ENCODE measurements around the gene P2RX1.

Gene P2RX1

DNA sequence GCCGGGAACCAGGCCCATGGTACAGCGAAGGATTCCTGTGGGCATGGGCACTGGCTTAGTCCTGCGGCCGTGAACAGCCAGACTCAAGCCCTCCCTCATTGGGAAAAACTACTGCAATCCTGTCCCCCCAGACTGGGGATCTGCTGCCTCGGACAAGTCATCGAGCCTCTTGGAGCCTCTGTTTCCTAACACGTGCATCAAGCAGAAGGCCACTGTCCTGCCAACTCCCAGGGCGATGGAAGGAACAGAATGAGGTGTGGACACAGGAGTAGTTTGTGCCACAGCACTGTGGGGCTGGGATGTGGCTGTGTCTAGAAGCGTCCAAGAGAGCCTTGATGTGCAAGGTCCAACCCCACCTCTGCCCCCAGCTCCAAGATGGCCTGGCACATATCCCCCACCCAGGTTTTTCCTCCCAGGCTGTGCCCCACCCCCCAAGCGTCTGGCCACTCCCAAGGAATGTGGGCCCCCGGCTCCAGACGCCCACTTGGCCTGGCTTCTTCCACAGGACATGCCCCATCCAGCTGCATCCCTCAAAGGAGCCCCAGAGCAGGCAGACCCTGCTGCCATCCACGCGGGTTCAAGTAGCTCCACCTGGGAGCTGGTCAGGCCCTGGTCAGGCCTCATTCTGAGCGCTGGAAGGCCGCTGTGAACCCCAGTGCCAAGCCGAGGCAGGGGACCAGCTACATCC is 26.8 kb downstream of the P2RX1 start:
- no peak for DNase-seq (ENCODE audit: low read depth in 4 of 4, low spot score in 1 of 4)

DNA sequence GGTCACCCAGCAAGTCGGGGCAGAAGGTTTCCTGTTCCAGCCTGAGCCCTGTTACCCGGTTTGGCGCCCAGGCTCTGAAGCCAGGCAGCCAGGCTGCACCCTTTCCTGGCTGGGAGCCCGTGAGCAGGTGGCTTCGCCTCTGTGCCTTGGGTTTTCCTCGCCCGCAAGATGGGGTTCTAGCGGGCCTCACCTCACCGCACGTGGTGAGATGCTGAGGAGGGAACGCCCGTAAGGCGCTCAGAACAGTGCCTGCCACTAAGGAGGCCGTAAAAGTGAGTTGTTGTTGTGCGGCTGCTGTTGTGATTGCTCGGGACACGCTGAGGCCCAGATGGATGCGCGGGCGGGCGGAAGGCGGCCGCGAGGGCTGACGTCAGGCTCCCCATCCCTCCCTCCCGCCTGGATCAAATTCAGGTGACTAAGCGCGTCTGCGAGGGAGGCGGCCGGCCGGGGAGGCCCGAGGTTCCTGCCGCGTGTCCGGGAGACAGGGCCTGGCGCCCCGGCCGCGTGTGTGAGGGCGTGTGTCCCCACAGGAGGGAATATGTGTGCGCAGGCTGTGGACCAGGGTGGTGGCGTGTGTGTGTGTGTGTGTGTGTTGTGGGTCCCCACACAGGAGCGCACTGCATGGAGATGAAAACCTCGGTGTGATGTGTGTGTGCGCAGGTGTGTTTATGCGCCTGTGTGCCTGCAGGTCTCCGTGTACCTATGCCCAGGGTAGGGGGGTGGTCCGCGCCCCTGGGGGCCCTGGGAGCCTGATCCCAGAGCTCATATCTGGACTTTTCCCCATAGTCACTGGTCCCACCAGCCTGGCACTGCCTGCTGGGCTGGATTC is 27.7 kb downstream of the P2RX1 start:
- DNase-seq (ENCODE audit: low read depth in 4 of 4, low spot score in 1 of 4) = no peak

DNA sequence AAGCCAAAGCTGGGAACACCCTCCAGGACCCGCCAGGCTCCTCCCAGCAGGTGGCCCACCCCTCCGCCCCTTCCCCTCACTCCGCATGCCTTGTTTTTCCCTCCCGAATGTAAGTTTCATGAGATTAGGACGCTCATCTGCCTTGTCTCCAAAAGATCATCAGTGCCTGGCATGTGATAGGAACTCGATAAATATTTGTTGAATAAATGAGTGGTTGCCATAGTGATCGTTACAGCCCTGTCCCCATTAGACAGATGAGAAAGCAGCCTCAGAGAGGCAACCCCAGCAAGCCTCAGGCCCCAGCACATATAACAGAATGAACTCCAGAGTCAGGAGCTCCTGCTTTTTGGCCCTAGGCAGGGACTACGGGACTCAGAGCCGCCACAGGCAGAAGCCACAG is 28.5 kb downstream of the P2RX1 start:
- no peak for DNase-seq (ENCODE audit: low read depth in 4 of 4, low spot score in 1 of 4)

DNA sequence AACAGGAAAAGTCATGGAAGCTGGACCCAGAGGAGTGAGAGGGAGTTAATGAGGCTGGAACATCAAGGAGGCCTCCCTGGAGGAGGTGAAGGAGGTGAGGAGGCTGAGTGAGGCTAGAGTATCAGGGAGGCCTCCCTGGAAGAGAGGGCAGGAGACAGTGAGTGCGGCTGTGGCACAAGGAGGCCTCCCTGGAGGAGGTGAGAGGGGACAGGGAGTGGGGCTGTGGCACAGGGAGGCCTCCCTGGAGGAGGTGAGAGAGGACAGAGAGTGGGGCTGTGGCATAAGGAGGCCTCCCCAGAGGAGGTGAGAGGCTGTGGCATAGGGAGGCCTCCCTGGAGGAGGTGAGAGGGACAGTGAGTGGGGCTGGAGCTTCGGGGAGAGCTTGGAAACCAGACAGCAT is 28.9 kb downstream of the P2RX1 start:
- no peak for DNase-seq (ENCODE audit: low read depth in 4 of 4, low spot score in 1 of 4)

DNA sequence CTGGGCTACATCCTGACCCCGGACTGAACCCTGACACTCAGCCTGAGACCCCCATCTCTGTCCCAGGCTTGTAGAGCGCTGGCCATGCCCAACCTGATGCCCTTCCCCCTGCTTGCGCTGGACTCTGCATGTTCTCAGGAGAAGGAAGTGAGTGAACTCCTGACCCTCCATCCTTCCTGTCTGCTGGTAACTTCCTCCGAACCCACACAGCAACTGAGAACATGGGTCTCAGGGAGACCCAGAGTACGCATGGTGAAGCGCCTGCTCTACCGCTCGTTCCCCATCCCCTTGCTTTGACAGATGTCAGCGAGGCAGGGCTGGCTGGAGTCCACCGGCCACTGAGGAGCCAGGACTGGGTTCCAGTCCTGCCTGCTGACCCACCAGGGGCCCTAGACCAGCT is 29.5 kb downstream of the P2RX1 start:
- no peak for DNase-seq (ENCODE audit: low read depth in 4 of 4, low spot score in 1 of 4)

DNA sequence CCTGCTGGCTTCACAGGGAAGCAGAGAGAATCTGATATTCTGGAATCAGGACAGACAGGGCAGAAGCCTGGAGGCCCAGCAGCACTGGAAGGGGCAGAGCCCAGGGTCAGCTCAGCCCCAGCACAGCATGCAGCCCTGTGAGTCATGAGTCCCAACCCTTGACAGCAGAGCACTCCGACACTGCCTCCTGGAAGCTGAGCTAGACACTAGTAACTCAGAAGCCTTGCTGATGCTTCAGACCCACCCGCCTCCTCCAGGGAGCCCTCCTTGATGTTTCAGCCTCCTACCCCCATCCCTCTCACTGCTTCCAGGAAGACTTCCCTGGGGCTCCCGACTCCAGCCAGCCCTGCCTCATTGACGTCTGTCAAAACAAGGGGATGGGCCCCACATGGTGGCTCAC is 30.3 kb downstream of the P2RX1 start:
- no peak for DNase-seq (ENCODE audit: low read depth in 4 of 4, low spot score in 1 of 4)

DNA sequence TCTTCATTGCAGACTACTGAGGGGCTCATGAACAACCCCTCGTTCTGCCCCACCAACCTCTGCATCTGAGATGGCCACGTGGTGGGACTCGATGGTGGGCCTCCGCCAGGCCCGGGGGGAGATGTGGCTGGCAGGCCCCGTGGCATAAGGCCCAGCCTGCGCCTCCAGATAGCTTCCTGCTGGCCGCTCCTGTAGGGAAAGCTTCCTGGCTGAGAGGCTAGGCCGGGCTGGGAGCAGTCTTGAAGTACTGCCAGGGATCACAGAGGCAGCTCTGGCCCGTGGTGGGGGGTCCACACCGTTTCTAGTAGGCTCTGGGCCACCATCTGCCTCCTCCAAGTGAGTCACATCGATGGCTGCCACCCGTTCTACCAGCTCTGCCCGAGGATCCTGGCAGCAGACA is 31.0 kb downstream of the P2RX1 start:
- DNase-seq (ENCODE audit: low read depth in 4 of 4, low spot score in 1 of 4) = no peak

DNA sequence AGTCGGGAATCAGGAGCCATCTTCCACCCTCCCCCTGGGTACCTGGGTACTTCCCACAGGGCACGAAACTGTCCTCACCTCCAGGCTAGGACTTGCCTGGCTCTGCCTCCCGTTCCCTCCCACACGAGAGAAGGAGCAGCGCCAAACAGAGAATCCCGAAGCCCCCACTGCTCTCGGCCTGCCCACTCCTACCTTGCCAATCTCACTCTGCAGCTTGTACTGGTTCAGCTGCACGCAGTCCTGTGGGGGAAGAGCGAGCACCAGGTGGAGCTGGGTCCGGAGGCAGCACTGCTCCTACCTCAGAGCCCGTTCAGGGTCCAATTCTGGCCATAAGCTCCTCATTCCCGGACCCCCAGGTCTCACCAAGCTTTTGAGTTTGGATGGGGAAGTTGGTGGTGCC is 32.1 kb downstream of the P2RX1 start:
- no peak for DNase-seq (ENCODE audit: low read depth in 4 of 4, low spot score in 1 of 4)

DNA sequence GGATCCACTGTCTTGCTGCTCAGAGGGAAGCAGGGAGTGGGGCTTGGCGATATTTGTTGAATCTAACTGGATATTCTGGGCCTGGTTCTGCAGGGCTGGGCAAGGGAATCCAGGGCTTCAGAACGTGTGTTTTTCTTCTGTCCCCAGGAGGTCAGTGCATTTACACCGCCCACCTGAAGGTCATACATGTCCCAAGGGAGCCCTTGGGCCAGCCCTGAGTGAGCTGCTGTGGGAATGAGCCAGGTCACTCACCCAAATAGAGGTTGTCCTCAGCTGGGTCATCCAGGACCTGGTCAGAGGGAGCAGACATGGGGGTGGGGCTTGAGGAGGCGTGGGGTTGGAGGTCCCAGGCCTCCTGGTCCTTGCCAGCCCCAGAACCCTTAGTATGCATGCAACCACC is 34.0 kb downstream of the P2RX1 start:
- DNase-seq (ENCODE audit: low read depth in 4 of 4, low spot score in 1 of 4) = no peak

DNA sequence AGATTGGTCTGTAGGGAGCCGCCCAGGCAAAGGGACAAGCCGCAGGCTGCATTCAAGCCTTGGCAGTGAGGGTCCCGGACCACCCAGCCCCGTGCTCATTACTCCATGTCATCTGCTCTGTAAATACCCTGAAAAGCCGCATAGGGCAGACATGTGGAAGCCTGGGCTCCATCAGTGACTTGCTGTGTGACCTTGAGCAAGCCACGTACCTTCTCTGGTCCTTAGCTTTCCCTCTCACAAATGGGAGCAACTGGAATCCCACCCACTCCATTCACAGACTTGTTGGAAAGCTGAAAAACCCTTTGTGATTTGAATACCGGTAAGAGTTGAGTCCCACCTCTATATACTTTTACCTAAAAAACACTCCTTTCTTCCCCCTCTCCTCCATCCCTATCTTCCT is 35.3 kb downstream of the P2RX1 start:
- no peak for DNase-seq (ENCODE audit: low read depth in 4 of 4, low spot score in 1 of 4)

DNA sequence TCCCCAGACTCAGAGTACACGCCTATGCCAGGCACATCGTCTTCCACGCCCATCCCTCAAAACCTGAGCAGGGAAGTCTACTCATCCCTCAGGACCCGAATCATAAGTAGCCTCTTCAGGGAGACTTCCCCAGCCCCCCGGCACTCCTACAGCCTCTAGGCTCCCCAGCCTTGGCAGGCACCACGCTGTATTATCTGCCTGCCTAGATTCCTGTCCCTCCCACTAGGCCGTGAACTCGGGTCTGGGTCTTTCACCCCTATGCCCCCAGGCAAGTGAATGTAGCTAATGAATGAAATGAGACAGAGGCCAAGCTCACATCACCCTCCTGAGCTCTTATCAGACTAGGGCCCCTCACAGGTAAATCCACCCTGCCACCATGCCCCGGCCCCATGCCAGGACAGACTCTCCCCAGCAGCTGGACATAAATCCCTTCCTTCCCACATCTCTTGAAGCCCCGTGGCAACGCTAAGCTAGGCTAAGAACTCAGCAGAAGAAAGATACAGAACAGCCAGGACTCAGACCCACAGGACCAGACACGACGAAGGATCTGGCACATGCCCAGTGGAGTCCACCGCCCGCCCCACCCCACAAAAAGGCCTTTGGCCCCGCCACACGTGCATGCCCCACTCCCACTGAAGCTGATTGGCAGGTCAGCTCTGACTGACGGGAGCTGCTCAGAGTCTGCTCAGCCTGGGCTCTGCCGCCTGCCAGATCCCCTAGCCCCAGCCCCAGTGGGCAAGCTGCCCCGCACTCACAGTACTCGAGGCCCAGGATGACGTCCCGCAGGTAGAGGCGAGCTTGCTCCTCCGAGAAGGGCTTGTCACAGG is 36.5 kb downstream of the P2RX1 start:
- DNase-seq (ENCODE audit: low read depth in 4 of 4, low spot score in 1 of 4) = no peak

DNA sequence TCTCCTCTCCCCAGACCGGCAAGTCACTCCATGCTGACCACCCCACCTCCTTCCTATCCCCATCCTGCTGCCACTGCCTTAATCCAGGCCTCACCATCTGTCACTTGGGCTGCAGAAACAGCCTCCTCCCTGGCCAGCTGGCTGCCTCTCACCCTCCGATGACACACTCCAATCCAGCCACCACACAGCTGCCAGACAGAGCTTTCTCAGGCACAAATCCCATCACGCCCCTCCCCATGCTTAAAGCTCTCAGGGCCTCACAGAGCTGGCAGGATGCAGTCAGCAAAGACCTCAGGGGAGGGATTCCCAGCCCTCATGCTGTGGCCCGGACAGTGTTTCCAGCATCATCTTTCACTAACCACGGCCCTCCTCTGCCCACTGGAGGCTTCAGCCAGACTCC is 37.1 kb downstream of the P2RX1 start:
- DNase-seq (ENCODE audit: low read depth in 4 of 4, low spot score in 1 of 4) = no peak

DNA sequence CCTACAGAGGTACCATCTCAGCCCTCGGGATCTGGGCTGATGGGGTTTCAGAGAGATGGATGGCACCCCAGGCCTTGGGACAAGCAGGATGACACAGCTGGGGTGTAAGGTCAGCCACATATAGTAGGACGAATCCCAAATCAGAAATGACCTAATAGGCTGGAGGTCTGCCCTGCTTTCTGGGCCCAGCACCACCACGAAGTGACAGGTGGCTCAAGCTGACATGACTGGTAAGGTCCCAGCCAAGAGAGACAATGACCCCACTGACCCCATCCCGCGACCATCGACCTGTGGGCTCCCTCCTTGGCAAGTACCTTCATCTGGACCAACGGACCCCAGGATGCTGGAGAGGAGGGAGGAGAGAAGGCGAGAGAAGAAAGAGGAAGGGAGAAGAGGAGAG is 39.0 kb downstream of the P2RX1 start:
- no peak for DNase-seq (ENCODE audit: low read depth in 4 of 4, low spot score in 1 of 4)

DNA sequence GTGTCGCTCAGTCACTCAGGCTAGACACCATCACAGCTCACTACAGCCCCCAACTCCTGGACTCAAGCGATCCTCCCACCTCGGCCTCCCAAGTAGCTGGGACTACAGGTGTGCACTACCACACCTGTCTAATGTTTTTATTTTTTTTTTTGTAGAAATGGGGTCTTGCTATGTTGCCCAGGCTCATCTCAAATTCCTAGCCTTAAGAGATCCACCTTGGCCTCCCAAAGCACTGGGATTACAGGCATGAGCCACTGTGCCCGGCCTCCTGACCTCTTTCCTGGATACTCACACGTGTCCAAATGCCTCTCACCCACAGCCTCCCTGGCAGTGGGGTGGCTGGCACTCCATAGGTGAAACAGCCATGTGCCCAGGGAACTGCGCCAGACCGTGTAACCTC is 40.9 kb downstream of the P2RX1 start:
- no peak for DNase-seq (ENCODE audit: low read depth in 4 of 4, low spot score in 1 of 4)

DNA sequence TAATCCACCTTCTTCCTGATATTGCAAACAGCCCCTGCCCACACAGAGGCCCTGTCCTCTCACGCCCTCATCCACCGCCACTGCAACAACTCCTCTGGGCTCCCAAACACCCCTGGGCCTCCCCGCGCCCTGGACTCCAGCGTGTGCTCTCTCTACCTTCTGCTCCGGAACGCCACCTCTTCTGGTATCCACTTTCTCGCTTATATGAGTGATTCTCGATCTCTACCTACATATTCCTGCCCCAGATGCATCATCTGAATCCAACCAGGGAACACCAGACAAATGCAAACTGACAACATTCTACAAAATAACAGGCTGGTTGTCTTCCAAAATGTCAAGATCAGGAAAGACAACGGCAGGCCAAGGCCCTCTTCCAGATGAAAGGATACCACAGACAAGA is 42.4 kb downstream of the P2RX1 start:
- no peak for DNase-seq (ENCODE audit: low read depth in 4 of 4, low spot score in 1 of 4)

DNA sequence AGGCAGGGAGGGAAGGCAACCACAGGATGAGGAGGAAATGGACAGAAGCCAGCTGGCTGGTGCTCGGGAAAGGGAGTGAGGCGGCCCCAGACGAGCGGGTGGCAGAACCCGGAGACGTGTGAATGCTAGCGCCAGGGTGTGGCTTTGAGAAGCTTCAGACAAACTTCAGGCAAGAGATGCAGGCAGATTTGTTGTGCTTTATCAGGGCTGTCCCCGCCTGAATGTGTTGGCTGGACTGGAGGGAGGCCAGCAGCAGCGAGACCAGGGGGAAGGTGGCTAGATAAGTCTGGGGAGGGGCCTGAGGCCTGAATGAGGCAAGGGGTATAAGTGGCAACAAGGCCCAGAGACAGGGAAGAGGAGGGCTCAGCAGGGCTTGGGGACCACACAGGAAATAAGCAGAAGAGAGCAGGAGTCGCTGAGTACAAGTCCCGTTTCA is 45.4 kb downstream of the P2RX1 start:
- DNase-seq (ENCODE audit: low read depth in 4 of 4, low spot score in 1 of 4) = no peak

DNA sequence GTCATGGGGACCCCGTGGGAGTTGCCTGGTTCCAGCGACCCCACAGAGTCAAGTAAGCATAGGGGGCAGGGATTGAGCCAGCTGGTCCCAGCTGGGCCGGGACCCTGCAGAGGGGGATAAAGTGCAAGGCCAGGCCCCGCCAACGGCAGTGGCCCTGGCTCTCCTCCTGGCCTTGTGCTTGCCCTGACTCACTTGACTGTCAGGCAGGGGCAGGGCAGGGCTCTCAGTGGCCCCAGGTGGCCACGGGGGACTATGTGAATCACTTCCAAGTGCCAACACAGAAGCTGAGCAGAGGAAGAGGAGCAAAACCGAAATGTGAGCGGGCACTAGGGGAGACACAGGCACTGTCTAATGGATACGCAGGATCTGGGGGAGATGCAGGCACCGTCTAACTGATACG is 48.7 kb downstream of the P2RX1 start:
- no peak for DNase-seq (ENCODE audit: low read depth in 4 of 4, low spot score in 1 of 4)

DNA sequence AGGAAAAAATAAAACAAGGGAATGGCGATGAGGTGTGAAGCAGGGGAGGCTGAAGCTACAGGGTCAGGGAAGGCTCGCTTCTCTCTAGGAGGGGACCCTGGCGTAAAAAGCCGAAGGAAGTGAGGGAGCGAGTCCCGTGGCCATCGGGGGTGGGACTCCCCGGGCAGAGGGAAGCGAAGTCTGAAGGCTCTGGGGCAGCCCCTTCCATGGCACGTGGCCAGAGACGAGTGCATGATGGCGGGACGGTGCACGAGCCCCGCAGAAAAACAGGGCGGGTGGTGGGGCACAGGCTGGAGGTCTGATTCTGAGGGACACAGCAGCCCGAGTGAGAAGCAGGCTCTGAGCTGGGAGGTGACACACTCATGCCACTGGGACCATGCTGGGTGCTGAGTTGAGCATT is 49.2 kb downstream of the P2RX1 start:
- no peak for DNase-seq (ENCODE audit: low read depth in 4 of 4, low spot score in 1 of 4)

DNA sequence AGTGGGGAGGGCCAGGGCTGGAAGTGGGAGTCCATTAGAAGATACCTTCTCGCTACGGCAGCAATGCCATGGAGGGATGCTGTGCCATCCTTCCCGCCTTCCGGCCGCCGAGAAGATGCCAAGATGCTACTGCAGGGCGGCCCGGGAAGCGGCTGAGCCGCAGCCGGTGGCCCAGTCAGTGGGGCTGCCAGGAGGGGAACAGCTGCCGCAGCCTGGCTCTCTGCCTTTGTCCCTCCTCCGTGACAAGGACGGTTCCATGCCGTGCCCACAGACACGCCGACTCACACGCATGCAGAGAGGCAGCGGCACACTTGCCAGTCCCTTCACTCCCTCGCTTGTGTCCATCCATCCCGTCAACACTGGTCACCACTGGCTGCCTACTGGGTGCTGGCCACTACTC is 50.0 kb downstream of the P2RX1 start:
- no peak for DNase-seq (ENCODE audit: low read depth in 4 of 4, low spot score in 1 of 4)

DNA sequence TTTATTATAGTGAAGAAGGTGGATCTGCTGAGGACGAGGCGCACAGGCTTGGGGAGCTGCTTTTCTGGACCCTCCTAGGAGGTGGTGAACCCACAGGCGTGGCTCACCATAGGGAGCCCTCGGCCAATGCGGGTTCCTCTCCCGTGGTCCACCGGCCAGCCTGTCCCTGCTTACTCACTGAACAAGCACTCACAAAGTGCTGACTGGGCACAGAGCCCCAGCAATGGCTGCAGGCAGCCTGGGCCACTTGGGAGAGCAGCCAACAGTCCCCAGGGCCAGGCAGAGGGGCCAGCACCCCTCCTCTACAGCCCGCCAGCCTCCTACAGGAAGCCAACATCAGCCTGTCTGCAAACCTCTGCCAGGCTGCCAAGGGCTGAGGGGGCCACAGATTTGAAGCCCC is 51.1 kb downstream of the P2RX1 start:
- DNase-seq (ENCODE audit: low read depth in 4 of 4, low spot score in 1 of 4) = no peak

DNA sequence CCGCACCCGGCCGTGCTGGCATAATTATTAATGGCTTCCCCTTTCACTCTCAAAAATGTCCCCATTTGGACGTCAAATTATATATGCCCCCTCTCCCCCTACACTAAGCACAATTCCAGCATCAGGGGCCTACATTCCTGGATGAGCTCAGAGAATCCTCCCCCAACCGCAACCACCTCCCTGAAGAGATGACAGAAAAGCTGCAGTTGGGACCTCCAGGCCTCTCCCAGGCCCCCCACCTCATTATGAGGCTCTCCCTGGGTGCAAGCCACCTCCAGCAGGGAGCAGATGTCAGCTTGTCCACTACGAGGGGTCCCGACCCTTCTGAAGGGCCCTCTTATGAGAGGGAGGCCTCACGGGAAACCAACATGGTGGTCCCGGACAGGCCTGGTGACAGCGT is 51.7 kb downstream of the P2RX1 start:
- no peak for DNase-seq (ENCODE audit: low read depth in 4 of 4, low spot score in 1 of 4)
